SK-N-SH treated with all-trans-retinoic acid at 6 μM for 48 hours (cell line): ENCODE measurements around the gene PLS3.
A peak's percentile ranks its signal among the peaks of the same experiment; 100 is the strongest.

ENCODE experiments used
- ATAC-seq: fragments of 200-7000 bp; cut with Tn5 transposase; 3 replicates; pipeline ENCODE4 v1.9.1; 2020; ENCODE audit warnings: mild to moderate bottlenecking, moderate library complexity
- ARNTL ChIP-seq: fragments of 450-650 bp; formaldehyde crosslinking; IDR thresholded peaks from 2 replicates; pipeline ENCODE4 v1.5.0; 2020; ENCODE audit warnings: low read depth, mild to moderate bottlenecking, moderate library complexity, borderline replicate concordance
- CREB5 ChIP-seq: fragments of 250-450 bp; sonication (Bioruptor Pico); IDR thresholded peaks from 2 replicates; pipeline ENCODE4 v1.5.1; 2020; ENCODE audit warnings: low read depth, mild to moderate bottlenecking, moderate library complexity
- CSDC2 ChIP-seq: fragments of 250-450 bp; sonication (Bioruptor Pico); IDR thresholded peaks from 2 replicates; pipeline ENCODE4 v1.5.0; 2020; ENCODE audit warnings: mild to moderate bottlenecking, moderate library complexity
- CSRNP3 ChIP-seq: fragments of 250-450 bp; sonication (Bioruptor Pico); IDR thresholded peaks from 2 replicates; pipeline ENCODE4 v1.5.1; 2021; ENCODE audit warnings: mild to moderate bottlenecking, moderate library complexity
- ESRRG ChIP-seq: fragments of 250-450 bp; sonication (Bioruptor Pico); IDR thresholded peaks from 2 replicates; pipeline ENCODE4 v1.6.1; 2021; ENCODE audit warnings: mild to moderate bottlenecking
- GLIS3 ChIP-seq: fragments of 250-450 bp; sonication (Bioruptor Pico); IDR thresholded peaks from 2 replicates; pipeline ENCODE4 v1.5.0; 2020; ENCODE audit warnings: mild to moderate bottlenecking, moderate library complexity
- ISL1 ChIP-seq: fragments of 250-450 bp; sonication (Bioruptor Pico); IDR thresholded peaks from 2 replicates; pipeline ENCODE4 v2.1.2; 2022; ENCODE audit warnings: mild to moderate bottlenecking, moderate library complexity
- OSR1 ChIP-seq: fragments of 250-450 bp; sonication (Bioruptor Pico); IDR thresholded peaks from 2 replicates; pipeline ENCODE4 v1.8.0; 2022; ENCODE audit warnings: moderate library complexity, mild to moderate bottlenecking, inconsistent platforms
- PATZ1 ChIP-seq: fragments of 250-450 bp; sonication (Bioruptor Pico); IDR thresholded peaks from 2 replicates; pipeline ENCODE4 v1.8.0; 2020; ENCODE audit warnings: mild to moderate bottlenecking, moderate library complexity, borderline replicate concordance
- POU6F1 ChIP-seq: fragments of 250-450 bp; sonication (Bioruptor Pico); IDR thresholded peaks from 2 replicates; pipeline ENCODE4 v1.8.0; 2021; ENCODE audit warnings: low read depth, mild to moderate bottlenecking, moderate library complexity, borderline replicate concordance
- PPARA ChIP-seq: fragments of 250-450 bp; sonication (Bioruptor Pico); IDR thresholded peaks from 2 replicates; pipeline ENCODE4 v1.5.0; 2020; ENCODE audit warnings: mild to moderate bottlenecking, borderline replicate concordance
- RARB ChIP-seq: fragments of 250-450 bp; sonication (Bioruptor Pico); IDR thresholded peaks from 2 replicates; pipeline ENCODE4 v1.8.0; 2021; ENCODE audit warnings: mild to moderate bottlenecking, moderate library complexity
- SNAI2 ChIP-seq: fragments of 250-450 bp; sonication (Bioruptor Pico); IDR thresholded peaks from 2 replicates; pipeline ENCODE4 v1.5.0; 2020; ENCODE audit warnings: mild to moderate bottlenecking, moderate library complexity
- TCF4 ChIP-seq: fragments of 250-450 bp; sonication (Bioruptor Pico); IDR thresholded peaks from 2 replicates; pipeline ENCODE4 v1.8.0; 2021; ENCODE audit warnings: mild to moderate bottlenecking, moderate library complexity, borderline replicate concordance
- TOX ChIP-seq: fragments of 250-450 bp; sonication (Bioruptor Pico); IDR thresholded peaks from 2 replicates; pipeline ENCODE4 v1.8.0; 2021; ENCODE audit warnings: mild to moderate bottlenecking, moderate library complexity, borderline replicate concordance
- TSHZ2 ChIP-seq: fragments of 250-450 bp; sonication (Bioruptor Pico); IDR thresholded peaks from 2 replicates; pipeline ENCODE4 v1.5.0; 2020; ENCODE audit warnings: mild to moderate bottlenecking, moderate library complexity
- ZC3H10 ChIP-seq: fragments of 250-450 bp; sonication (Bioruptor Pico); IDR thresholded peaks from 2 replicates; pipeline ENCODE4 v1.5.1; 2021; ENCODE audit warnings: mild to moderate bottlenecking, moderate library complexity
- ZFP3 ChIP-seq: fragments of 250-450 bp; sonication (Bioruptor Pico); IDR thresholded peaks from 2 replicates; pipeline ENCODE4 v1.5.0; 2020; ENCODE audit warnings: mild to moderate bottlenecking, moderate library complexity
- ZNF565 ChIP-seq: fragments of 450-650 bp; formaldehyde crosslinking; conservative IDR thresholded peaks from 2 replicates; pipeline ENCODE4 v1.5.0; 2020; ENCODE audit warnings: low read depth, mild to moderate bottlenecking, moderate library complexity
- ZNF70 ChIP-seq: fragments of 450-650 bp; formaldehyde crosslinking; IDR thresholded peaks from 2 replicates; pipeline ENCODE4 v1.5.0; 2020; ENCODE audit warnings: mild to moderate bottlenecking, moderate library complexity
- ZNF8 ChIP-seq: fragments of 450-650 bp; formaldehyde crosslinking; IDR thresholded peaks from 2 replicates; pipeline ENCODE4 v1.5.0; 2020; ENCODE audit warnings: mild to moderate bottlenecking, moderate library complexity

Gene PLS3

GRCh38 chrX:115561605-115562479 lies 868 bp downstream of the PLS3 start:
- TF ChIP-seq ZC3H10 (CRISPR knock-in tag) (no peak), ZNF565 (no peak), TSHZ2 (CRISPR knock-in tag) (no peak), ESRRG (CRISPR knock-in tag) (no peak), ZFP3 (CRISPR knock-in tag) (no peak), GLIS3 (no peak), CSRNP3 (CRISPR knock-in tag) (no peak), CSDC2 (no peak), ARNTL (CRISPR knock-in tag) (no peak), OSR1 (CRISPR knock-in tag) (no peak), TOX (no peak), ZNF70 (CRISPR knock-in tag) (no peak), TCF4 (CRISPR knock-in tag) (no peak), PPARA (no peak), ZNF8 (no peak), PATZ1 (CRISPR knock-in tag) (no peak), ISL1 (no peak), RARB (CRISPR knock-in tag) (no peak)

GRCh38 chrX:115562480-115562847 lies 1.5 kb downstream of the PLS3 start:
- TF ChIP-seq ZC3H10 (CRISPR knock-in tag) (no peak), CSDC2 (no peak), GLIS3 (no peak), ZFP3 (CRISPR knock-in tag) (no peak), TSHZ2 (CRISPR knock-in tag) (no peak)
- TF ChIP-seq, all 23 proteins: peak for 0
- ATAC-seq: peak; percentile 2; the same call in 1 of the 3 replicates

More at GRCh38 chrX:115561605-115562479, 868 bp downstream of the PLS3 start:
- peak; percentile 75 for ATAC-seq

GRCh38 chrX:115563633-115564162 lies 2.7 kb downstream of the PLS3 start:
- TF ChIP-seq ZFP3 (CRISPR knock-in tag) (no peak), POU6F1 (CRISPR knock-in tag) (no peak), CREB5 (CRISPR knock-in tag) (no peak), ZNF565 (no peak), TOX (no peak), TSHZ2 (CRISPR knock-in tag) (no peak), PPARA (no peak), ZNF70 (CRISPR knock-in tag) (no peak), ISL1 (no peak), SNAI2 (CRISPR knock-in tag) (no peak), ZNF8 (no peak)
- no peak for ATAC-seq
